HCT116 (cell line): Measurements from ENCODE around the gene ANKHD1. TPM values are rescaled to one million over a fixed set of nuclear protein-coding genes. Genes with fewer than 3 reads are reported as not detected.
A peak's percentile ranks its signal among the peaks of the same experiment; 100 is the strongest.

Experiments
- ATAC-seq: fragments of 200-7000 bp; cut with Tn5 transposase; 2 replicates; pipeline ENCODE4 v1.9.1; 2020; ENCODE audit warnings: mild to moderate bottlenecking, moderate library complexity
- BruUV-seq: library from RNA; stranded (reverse); fragments of 400-500 nt; replicated peaks from 2 replicates; lab custom pipeline; 2021; lab: Mats Ljungman, UMichigan
- CTCF ChIA-PET: fragments of 300-600 bp; sonication (Branson Sonifier 250); formaldehyde crosslinking; loops from one replicate; lab custom pipeline; 2021; ENCODE audit warnings: antibody characterized with exemption; lab: Charles Lee
- POLR2A ChIA-PET: fragments of 300-600, 350-600 bp; sonication (Branson Sonifier 250); formaldehyde crosslinking; loops from one replicate; lab custom pipeline; 2021; ENCODE audit warnings: antibody characterized with exemption; lab: Charles Lee
- RAD21 ChIA-PET, 2 experiments: fragments of 300-600 bp; sonication (Branson Sonifier 250); formaldehyde crosslinking; loops; one replicate each; lab custom pipeline; 2023; ENCODE audit warnings: low total read pairs in 2 of 2; ENCODE audit not compliant: uncharacterized antibody in 2 of 2, unreplicated experiment in 2 of 2, low non-redundant PET in 1 of 2; lab: Charles Lee
- DNase-seq: peaks from one replicate; pipeline ENCODE4 v3.0.0-alpha.2; 2010; ENCODE audit warnings: low read depth, low spot score
- H2AFZ ChIP-seq: fragments of 200-600 bp; shearing (Covaris generic), sonication (generic); 2 replicates; pipeline ENCODE4 v1.6.1; 2017; ENCODE audit warnings: low read depth, mixed run types, mixed read lengths, antibody characterized with exemption, low read length; ENCODE audit not compliant: poor library complexity, severe bottlenecking
- H3K27ac ChIP-seq: 2 replicates; pipeline ENCODE4 v1.5.1; 2012; ENCODE audit warnings: low read depth, low read length
- H3K27me3 ChIP-seq: fragments of 200-600 bp; sonication (generic); 2 replicates; pipeline ENCODE4 v1.6.1; 2016; ENCODE audit warnings: mixed run types, low read length, mixed read lengths; ENCODE audit not compliant: insufficient read depth
- H3K36me3 ChIP-seq, 2 experiments: fragments of 200-500 bp in 1 of 2; fragments of 200-600 bp in 1 of 2; sonication (Bioruptor generic) in 1 of 2; sonication (generic) in 1 of 2; 2 replicates each; pipeline versions ENCODE4 v1.5.1 to v1.6.1; 2014 to 2016; ENCODE audit warnings: low read length in 2 of 2, inconsistent platforms in 1 of 2, mixed read lengths in 1 of 2, mixed run types in 1 of 2; ENCODE audit not compliant: insufficient read depth in 2 of 2, control insufficient read depth in 1 of 2
- H3K4me1 ChIP-seq, 2 experiments: fragments of 200-600 bp in 1 of 2; sonication (generic) in 1 of 2; 2 replicates each; pipeline versions ENCODE4 v1.5.1 to v1.6.1; 2012 to 2017; ENCODE audit warnings: low read length in 2 of 2, inconsistent platforms in 1 of 2, mild to moderate bottlenecking in 1 of 2, mixed read lengths in 1 of 2, mixed run types in 1 of 2, moderate library complexity in 1 of 2; ENCODE audit not compliant: insufficient read depth in 2 of 2, control insufficient read depth in 1 of 2
- H3K4me2 ChIP-seq: fragments of 200-600 bp; sonication (generic); 2 replicates; pipeline ENCODE4 v1.6.1; 2017; ENCODE audit warnings: mixed run types, low read length, mixed read lengths
- H3K4me3 ChIP-seq, 2 experiments: fragments of 200-600 bp in 1 of 2; sonication (generic) in 1 of 2; replicated peaks in 1 of 2; 2 replicates each; pipeline ENCODE4 v1.5.1; 2011 to 2016; ENCODE audit warnings: low read length in 2 of 2, control low read depth in 1 of 2, low read depth in 1 of 2, mild to moderate bottlenecking in 1 of 2, mixed read lengths in 1 of 2, mixed run types in 1 of 2
- H3K79me2 ChIP-seq: fragments of 200-600 bp; sonication (generic); 2 replicates; pipeline ENCODE4 v1.6.1; 2017; ENCODE audit warnings: mild to moderate bottlenecking, mixed run types, low read length, moderate library complexity, mixed read lengths; ENCODE audit not compliant: insufficient read depth
- H3K9ac ChIP-seq: fragments of 200-600 bp; sonication (generic); 2 replicates; pipeline ENCODE4 v1.6.1; 2016; ENCODE audit warnings: low read length, mixed read lengths
- H3K9me2 ChIP-seq: fragments of 200-600 bp; sonication (generic), shearing (Covaris generic); 2 replicates; pipeline ENCODE4 v1.6.1; 2017; ENCODE audit warnings: mixed run types, mild to moderate bottlenecking, moderate library complexity; ENCODE audit not compliant: insufficient read depth
- H3K9me3 ChIP-seq, 2 experiments: fragments of 200-500 bp in 1 of 2; fragments of 200-600 bp in 1 of 2; sonication (Bioruptor generic) in 1 of 2; sonication (generic) in 1 of 2; 2 replicates each; pipeline ENCODE4 v1.6.1; 2014 to 2017; ENCODE audit warnings: low read length in 2 of 2, mixed read lengths in 2 of 2, inconsistent platforms in 1 of 2, low read depth in 1 of 2, mild to moderate bottlenecking in 1 of 2, mixed run types in 1 of 2, moderate library complexity in 1 of 2; ENCODE audit not compliant: control insufficient read depth in 1 of 2, insufficient read depth in 1 of 2
- H4K20me1 ChIP-seq: fragments of 200-600 bp; sonication (generic), shearing (Covaris generic); 2 replicates; pipeline ENCODE4 v1.6.1; 2017; ENCODE audit warnings: mixed run types, mild to moderate bottlenecking, moderate library complexity; ENCODE audit not compliant: insufficient read depth
- CBX3 ChIP-seq: IDR thresholded peaks from 2 replicates; pipeline ENCODE4 v1.6.1; 2012; ENCODE audit warnings: low read depth
- EZH2phosphoT487 ChIP-seq: fragments of 200-600 bp; IDR thresholded peaks from 2 replicates; pipeline ENCODE4 v1.6.1; 2018; ENCODE audit warnings: antibody characterized with exemption, borderline replicate concordance
- FOSL1 ChIP-seq: IDR thresholded peaks from 2 replicates; pipeline ENCODE4 v1.6.1; 2012; ENCODE audit warnings: low read depth
- JUND ChIP-seq: IDR thresholded peaks from 2 replicates; pipeline ENCODE4 v1.6.1; 2012
- MAX ChIP-seq: IDR thresholded peaks from 2 replicates; pipeline ENCODE4 v1.6.1; 2012
- POLR2A ChIP-seq: IDR thresholded peaks from 2 replicates; pipeline ENCODE4 v1.7.0; 2011; ENCODE audit warnings: borderline replicate concordance; ENCODE audit not compliant: insufficient read depth, insufficient read length; ENCODE audit errors: extremely low read depth
- POLR2AphosphoS5 ChIP-seq: IDR thresholded peaks from 2 replicates; pipeline ENCODE4 v1.6.1; 2011; ENCODE audit warnings: mild to moderate bottlenecking, low read depth, low read length, moderate library complexity
- RAD21 ChIP-seq: IDR thresholded peaks from 2 replicates; pipeline ENCODE4 v1.6.1; 2012; ENCODE audit warnings: low read depth, mild to moderate bottlenecking
- REST ChIP-seq: IDR thresholded peaks from 2 replicates; pipeline ENCODE4 v1.6.1; 2012; ENCODE audit warnings: low read depth
- SIN3A ChIP-seq: IDR thresholded peaks from 2 replicates; pipeline ENCODE4 v1.6.1; 2012; ENCODE audit warnings: low read depth
- SRF ChIP-seq: IDR thresholded peaks from 2 replicates; pipeline ENCODE4 v1.6.1; 2012; ENCODE audit warnings: low read depth
- ZFX ChIP-seq: fragments of 450-650 bp; IDR thresholded peaks from 2 replicates; pipeline ENCODE4 v1.6.1; 2017
- intact Hi-C: fragments of 100-400 bp; cut with micrococcal nuclease; formaldehyde crosslinking; loops from 2 replicates; pipeline ENCODE4 v1.10.0; 2022
- total RNA-seq: library from RNA; stranded (reverse); gene quantifications from one replicate; pipeline ENCODE4 v1.2.1, GENCODE V29; 2021; ENCODE audit not compliant: unreplicated experiment

Gene ANKHD1
- total RNA-seq, 1 experiment from 2014 or later = 80.8 TPM

DNA sequence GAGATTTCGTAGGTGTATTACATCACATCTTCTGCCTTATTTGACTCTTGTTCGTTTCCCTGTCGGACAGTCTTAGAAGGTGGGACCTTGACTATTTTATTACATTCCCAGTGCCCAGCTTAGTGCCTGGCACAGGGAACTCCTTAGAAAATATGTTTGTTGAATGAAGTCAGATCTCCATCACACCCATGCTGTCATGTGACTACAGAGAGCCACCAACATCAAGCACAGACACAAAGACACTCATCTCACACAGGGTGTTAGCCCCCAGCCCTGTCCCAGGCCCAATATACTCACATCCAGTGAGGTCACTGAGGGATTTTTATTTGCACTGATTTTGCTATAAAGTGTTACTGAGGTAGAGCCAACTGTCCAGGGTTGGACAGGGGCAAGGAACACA lies 156.3 kb downstream of the ANKHD1 start:
- Histone ChIP-seq H3K9ac (peak overlapping the region; percentile 89), H3K9me3 (no peaks in the 10 kb centered on the region), H3K4me2 (peak overlapping the region; percentile 76), H3K27me3 (no peaks in the 10 kb centered on the region), H3K4me1 (peaks cover 8 to 32% of the 10 kb centered on the region in 2 experiments), H3K36me3 (peaks cover 0 to 5% of the 10 kb centered on the region in 2 experiments; a peak in 2 of 4 replicates), H3K9me2 (no peaks in the 10 kb centered on the region), H3K27ac (peak overlapping the region; percentile 80), H3K79me2 (peaks cover 42% of the 10 kb centered on the region), H2AFZ (no peak overlapping the region), H4K20me1 (no peaks in the 10 kb centered on the region; the same call in 1 of the 2 replicates), H3K4me3 (peak overlapping the region; percentile 82 to 85)
- ChIA-PET RAD21 (no interaction called here), CTCF (no interaction called here), POLR2A (interaction anchor here (1.2 kb wide), 1 partner anchor 77 kb away, joined by 6 read pairs; no protein-coding TSS in a partner anchor)
- TF ChIP-seq SIN3A (no peak), ZFX (no peak), MAX (no peak), FOSL1 (no peak), CBX3 (no peak), REST (no peak), EZH2phosphoT487 (no peak), RAD21 (no peak), JUND (no peak), SRF (no peak), POLR2A (no peak), POLR2AphosphoS5 (no peak)
- no TSS peak for BruUV-seq
- intact Hi-C loops = loop anchor here (5.0 kb wide), 1 partner anchor 154 kb away; no protein-coding TSS in a partner anchor
- ATAC-seq (no peak; the same call in 1 of the 2 replicates), DNase-seq (no peak)
